HG02623 (cell line): ENCODE measurements around the gene KLRG1.

ENCODE experiments used
- ATAC-seq: cut with Tn5 transposase; IDR thresholded peaks from one replicate; pipeline ENCODE4 v1.9.1; 2021; ENCODE audit warnings: moderate library complexity; ENCODE audit not compliant: unreplicated experiment

KLRG1 gene

DNA sequence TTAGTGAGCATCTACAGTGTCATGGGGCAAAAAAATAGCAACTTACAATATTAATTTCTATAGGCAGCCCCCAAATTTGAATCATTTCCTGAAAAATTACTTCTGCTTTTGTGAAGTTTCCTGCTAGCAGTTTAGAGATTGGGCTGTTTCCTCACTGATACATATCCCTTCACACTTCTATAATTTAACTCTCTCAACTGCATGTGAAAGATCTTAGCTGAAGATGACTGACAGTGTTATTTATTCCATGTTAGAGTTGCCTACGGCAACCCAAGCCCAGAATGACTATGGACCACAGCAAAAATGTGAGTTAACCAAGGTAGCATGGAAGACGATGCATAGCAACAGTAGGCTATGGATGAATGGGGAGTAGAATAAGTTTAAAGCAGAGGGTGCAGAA, at the start of gene KLRG1:
Gene KLRG1, plus strand, starts transcription at position 134 of the 400 bp plus-strand sequence. Its CDS starts 90 bp downstream, at position 224.
- no peak for ATAC-seq

DNA sequence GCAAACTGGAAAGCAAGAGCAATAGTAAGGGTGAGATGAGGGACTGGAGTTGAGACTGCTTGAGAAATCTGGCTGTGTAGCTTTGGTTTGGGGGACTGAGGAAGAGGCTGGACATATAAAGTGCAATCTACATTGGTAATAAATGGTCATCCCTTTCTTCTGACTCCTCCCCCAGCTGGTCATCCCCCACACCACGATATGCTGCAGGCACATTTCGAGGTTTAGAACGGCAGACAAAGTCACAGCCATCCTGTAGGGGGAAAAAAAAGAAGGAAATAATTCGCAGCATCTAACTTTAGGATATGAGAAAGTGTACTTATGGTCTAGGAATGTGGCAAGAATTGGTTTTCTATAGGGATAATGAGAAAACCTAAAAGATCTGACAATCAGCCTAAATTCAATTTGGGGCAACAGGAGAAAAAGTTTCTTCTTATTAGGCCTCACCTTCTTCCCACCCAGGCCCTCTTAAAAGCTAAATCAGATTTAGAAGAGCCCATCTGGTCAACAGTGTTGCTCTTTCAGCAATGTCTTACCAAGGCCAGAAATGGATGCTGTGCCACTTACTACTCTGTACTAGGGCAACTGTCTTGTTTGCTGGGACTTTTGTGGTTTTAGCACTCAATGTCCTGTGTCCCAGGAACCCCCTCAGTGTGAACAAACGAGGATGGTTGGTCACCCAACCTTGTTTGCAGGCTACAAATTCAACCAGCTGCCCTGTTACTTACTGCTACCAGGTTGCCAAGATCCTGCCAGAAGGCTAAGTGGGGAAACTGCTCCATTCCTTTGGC, 47.5 kb upstream of the KLRG1 start:
- no peak for ATAC-seq

DNA sequence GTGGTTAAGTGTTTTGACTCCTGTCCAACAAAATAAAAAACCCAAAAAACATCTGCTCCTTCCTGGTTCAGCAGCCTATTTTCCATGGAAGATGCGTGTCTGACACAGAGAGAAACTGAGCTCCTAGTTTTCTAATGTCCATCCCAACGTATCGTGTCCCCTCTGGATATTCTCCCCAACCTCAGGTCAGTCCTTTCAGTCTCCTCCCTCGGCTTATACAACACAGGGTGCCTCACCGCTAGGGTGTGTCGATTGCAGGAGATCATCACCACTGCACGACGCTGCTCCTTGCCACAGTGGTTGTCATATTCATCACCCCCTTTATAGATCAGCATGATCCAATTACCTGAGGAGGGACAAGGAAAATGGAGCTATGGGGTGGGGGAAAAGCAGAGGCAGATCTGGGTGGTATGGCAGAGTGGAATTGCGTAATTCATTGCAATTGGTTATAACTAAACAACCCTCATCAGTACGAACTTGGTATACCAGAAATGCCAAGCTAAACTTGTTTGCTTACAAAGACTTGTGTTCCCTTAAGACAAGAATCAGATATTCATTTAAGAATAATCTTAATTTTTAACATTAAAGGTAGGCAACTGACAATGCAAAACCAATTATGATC, 45.7 kb upstream of the KLRG1 start:
- ATAC-seq, result no peak

DNA sequence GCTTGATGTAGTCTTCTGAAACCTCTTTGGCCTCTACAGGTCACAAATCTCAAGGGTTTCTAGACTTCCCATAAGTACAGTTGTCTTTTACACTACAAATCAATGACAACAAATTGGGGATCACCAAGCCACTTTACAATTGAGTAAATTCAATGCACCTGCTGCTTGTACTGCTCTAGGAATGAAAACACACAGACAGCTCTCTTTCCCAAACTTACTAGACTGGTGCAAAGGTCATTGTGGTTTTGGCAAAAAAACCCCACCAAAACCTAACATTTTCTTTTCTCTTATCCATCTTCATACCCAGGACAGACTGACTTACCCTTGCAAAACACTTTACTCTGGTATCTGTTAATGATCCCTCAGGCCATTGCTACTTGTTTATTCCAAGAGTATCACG, 42.6 kb upstream of the KLRG1 start:
- no peak for ATAC-seq

DNA sequence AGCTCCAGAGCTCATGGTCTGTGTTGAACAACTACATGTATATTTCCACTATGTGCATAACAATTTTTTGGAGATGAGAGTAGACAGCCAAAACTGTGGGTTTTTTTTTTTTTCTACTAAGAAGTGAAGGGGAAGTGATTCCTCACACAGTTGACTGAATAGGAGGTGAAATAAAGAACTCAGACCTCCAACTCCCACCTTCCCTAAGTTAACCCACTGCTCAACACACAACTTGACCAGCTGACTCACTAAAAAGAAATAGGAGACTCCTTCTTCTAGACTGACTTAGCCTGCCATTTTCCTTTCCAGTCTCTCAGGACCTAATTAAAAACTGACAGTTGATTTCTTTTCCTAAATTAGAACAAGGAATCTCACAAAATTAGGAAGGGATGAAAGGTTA, 41.6 kb upstream of the KLRG1 start:
- no peak for ATAC-seq

DNA sequence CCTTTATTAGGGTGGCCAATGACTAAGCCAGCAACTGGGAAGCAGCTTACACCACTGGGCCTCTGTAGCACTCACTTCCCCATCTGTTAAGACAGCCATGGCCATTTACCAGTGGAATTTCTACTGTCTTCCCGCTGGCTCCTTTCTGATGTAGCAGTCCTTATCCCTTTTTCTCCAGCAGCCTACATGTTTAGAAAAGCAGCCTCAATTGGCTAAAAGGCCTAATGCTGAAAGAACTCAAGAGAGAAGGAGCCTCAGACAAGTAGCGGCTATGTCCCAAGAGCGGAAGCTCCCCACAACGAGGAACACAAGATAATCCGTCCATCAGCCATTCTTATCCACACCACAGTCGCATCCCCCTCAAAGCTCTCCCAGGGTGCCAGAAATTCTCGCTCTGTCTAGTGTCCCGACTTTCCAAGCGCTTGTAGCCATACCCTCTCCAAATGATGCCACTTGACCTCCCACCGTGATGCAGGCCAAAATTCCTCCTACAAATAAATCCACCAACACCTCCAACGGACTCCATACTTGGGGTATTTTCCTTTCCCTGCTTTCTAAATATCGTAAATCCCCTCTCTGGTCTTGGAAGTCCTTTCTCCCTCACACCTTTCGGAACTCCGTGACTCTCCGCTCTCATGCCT, 40.5 kb upstream of the KLRG1 start:
- no peak for ATAC-seq

DNA sequence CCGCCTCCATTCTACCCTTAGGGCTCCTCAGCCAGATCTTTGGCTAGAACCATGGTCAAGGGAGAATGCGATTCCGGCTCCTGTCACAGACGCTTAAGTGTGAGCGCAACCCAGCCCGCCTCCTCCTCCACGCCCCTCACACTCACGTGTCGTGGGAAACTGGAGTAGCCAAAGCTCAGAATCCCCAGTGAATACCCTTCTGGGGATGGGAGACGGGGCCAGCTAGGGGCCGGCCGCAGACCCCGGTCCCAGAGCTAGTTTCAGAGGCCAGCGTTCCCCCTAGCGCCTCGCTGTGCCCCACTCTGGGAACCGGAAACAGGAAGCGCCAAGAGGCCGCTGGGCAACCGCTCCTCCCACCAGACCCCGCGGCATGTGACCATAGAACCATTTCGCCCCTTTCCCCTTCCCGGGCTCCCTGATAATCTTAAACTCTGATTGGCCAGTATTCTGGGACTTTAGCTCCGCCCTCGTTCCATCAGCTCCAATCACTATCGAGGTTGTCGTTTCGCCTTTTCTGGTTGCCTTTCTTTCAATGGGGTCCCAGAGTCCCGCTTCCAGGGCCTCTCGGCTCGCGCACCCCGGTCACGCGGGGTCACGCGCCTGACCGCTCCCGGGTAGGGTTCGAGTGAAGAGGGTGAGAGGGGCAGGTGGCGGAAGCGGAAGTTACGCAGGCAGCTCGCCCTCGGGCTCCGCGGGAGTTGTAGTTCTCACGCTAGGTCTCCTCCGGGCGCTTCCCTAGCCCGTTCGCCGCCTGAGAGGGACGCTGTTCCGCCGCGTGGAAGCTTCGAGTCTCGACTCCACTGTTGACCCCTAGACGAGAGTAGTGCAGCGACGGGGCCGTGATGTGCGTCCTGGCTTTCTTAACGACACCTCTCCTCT, 39.8 kb upstream of the KLRG1 start, which contains the start of gene M6PR:
Gene M6PR, minus strand, starts transcription at position 304 of the 879 bp plus-strand sequence. CDS start 3,241 bp downstream, outside the sequence.
- peak; percentile 80 for ATAC-seq

DNA sequence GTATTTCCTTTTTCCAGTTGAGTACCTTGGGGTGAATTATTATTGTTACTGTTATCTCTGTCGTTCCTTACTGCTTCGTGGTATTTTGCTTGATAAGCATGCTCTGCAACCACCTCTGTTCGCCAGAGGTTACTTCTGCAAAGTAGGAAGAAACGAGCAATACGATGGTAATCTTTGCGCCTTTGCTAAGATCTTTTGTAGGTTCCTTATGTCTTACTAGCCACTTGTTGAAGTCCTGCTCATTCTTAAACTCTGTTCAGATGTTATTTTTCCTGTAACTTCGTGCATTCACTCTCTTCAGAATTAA, 39.2 kb upstream of the KLRG1 start:
- peak; percentile 1 for ATAC-seq

DNA sequence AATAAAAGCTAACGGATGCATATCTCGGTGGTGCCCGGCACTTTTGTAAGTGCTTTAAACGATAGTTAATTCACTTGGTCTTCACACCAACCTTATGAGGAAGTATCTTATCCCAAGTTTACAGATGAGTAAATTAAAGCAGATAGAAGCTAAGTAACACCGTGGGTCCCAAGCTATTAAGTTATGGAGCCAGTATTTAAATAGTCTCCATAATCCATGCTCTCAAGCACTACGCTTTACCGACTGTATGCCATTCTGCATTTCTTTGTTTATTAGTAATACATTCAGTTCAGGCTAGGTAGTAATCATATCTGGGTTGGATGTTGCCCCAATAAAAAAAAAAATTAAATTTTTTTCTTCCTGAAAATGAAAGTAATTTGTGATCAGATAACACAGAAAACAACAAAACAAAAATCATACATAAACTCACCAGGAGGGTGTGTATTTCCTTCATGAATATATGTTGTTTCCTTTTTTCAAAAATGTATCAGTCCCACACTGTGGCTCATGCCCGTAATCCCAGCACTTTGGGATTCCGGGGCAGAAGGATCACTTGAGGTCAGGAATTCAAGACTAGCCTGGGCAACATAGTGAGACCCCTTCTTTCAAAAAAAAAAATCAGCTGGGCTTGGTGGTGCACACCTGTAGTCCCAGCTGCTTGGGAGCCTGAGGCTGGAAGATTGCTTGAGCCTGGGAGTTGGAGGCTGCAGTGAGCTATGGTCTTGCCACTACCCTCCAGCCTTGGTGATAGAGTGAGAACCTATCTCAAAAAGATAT, 38.5 kb upstream of the KLRG1 start:
- no peak for ATAC-seq

DNA sequence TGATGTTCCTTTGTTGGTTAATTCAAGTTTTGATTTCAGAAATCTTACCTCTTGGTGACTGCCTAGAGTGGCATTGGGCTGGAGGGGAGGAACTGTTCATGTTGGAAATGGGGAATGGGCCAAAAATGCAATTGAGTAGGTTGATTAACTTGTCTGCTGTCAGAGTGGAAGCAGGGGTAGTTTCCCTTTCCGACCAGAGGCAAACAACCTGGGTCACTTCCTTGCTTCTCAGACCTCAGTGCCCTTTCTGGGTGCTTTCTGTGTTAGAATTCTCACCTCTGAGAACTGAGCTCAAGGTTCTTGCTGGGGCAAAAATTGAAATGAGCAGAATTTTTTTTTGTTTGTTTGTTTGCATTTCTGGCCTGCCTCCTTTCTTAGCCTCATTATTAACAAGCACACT, 37.6 kb upstream of the KLRG1 start:
- ATAC-seq, result no peak

DNA sequence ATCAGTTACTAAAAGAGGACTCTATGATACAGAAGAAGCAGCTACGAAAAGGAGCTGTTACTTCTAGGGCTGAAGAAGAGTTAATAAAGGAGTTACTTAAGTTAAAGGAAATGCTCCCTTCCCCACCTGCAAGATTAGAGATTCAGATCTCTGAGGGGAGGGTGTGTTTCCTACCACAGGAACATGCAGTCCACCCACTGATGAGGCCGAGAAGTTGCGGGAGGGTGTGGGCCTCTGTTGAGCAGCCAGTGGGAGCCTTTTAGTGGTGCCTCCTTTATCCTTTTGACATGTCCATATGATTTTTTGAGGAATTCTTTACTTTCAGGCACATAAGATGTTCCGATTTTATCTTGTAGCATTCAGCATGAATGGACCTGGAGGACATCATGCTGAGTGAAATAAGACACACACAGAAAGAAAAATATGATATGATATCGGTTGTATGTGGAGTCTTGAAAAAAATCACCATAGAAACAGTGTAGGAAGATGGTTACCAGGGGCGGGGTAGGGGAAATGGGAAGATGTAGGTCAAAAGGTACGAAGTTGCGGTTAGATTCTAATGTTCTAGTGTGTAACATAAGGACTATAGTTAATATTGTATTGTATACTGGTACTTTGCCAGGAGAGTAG, 35.5 kb upstream of the KLRG1 start:
- no peak for ATAC-seq

DNA sequence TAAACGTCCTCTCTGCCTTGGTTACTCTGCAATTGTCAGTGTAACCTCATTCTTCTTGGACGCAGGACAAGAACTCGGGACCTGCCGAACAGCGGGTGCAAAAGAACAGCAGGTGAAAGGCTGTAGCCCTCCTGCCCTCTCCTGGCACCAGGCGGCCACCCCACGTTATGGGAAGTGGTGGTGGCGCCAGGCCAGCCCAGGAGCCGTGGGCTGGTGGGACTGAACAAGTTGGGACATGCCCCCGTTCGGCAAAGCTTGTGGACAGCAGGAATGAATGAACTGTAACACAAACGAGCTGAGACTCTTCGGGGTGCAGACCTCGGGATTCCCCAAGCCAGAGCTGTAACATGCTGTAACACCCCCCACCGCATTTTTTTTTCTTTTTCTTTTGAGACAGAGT, 33.3 kb upstream of the KLRG1 start:
- no peak for ATAC-seq

DNA sequence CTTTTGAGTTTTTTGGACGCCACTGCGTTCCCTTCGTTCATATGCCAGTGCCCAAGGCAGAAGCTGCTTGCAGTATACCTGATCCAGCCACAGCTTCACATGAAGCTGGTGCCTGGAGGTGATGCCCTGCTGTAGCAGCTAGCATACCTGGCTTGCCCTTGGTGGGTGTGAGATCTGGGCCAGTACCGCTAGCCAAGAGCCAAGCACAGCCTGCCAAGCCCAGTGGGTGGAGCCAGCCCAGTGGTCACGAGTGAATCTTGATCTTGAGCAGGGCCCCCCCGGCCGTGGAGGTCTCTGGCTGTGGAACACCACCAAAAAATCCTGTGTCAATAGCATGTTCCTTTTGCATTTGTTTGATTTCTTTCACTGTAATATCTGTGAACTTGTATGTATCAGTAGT, 32.6 kb upstream of the KLRG1 start:
- ATAC-seq, result no peak

DNA sequence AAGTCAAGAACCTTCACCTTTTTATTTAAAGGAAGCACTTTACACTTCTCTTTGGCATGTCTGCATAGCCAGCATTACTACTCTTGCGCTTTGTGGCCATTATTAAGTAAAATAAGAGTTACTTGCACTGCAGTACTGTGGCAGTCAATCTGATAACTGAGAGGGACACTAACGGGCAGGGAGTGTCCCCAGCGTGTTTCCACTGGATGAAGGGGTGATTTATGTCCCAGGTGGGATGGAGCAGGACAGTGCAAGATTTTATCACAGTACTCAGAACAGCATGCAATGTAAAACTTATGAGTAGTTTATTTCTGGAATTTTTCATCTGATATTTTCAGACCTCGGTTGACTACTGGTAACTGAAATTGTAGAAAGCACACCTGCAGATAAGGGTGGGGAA, 31.8 kb upstream of the KLRG1 start:
- no peak for ATAC-seq

DNA sequence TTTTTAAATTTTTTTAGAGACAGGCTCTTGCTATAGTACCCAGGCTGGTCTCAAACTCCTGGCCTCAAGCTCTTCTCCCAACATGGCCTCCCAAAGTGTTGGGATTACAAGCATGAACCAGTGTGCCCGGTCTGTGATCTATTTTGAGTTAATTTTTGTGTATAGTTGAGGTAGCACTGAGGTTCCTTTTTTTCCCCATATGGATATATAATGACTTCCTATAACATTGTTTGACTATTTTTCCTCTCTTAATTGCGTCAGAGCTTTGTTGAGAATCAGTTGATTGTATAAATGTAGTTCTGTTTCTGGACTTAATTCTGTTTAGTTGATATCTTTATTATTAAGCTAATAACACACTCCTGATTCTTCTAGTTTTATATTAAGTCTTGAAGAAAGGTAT, 31.3 kb upstream of the KLRG1 start:
- ATAC-seq, result no peak

DNA sequence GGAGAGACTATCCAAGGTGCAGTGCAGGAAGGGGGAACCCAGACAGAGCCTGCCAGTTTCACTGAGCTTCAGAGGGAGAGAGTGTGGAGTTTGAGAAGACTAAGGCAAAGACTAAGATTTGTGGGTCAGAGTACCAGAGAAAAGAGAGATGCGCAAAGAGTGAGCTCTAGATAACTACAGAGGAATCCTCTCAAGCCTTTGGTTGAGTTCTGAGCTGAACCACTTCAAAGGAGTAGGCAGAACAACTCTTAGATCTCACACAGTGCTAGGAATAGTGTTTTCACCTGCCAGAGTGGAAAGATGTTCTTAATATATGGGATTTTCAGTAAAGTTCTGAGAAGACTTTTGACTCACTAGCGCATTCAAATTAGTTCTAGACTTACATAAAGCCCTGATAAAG, 29.2 kb upstream of the KLRG1 start:
- no peak for ATAC-seq

DNA sequence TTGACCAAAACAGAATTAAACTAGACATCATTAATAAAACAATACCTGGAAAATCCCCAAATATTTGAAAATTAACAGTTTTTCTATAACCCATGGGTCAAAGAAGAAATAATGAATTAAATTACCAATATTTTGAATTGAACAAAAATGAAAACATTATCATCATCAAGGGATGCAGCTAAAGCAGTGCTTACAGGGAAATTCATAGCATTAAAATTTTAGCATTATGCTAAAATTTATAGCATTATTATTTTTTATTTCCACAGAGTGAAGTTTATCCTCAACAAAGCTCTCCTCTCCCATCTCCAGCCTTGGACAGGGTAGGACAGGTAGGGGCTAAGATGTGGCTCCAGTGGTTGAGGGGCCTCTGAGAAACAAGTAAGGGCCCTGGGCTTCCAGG, 20.6 kb upstream of the KLRG1 start:
- ATAC-seq, result no peak

DNA sequence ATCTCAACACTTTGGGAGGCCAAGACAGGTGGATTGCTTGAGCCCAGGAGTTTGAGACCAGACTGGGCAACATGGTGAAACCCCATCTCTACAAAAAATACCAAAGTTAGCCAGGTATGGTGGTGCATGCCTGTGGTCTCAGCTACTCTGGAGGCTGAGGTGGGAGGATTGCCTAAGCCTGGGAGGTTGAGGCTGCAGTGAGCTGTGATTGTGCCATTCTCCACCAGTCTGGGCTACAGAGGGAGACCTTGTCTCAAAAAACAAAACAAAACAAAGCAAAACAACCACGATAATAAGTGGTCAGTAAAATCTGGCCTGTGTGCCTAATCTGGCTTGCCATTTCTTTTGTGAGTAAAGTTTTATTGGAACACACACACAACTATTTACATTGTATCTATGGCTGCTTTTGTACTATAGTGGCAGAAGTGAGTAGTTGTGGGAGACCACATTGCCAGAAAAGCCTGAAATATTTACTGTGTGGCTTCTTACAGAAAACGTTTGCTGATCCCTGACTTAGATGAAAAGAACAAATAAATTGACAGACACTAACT, 19.4 kb upstream of the KLRG1 start:
- no peak for ATAC-seq

DNA sequence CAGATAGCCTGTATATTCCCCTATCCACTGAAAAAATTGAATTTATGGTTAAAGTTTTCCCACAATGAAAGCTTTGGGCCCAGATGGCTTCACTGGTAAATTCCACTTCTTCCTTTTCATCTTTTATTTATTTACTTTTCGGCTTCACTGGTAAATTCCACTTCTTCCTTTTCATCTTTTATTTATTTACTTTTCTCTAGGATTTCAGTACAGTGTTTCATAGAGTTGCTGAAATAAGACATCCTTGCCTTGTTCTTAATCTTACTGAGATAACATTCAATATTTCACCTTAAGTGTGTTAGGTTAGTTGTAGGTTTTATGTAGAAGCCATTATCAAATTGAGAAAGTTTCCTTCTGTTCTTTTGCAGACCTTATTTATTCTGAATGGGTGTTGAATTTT, 18.9 kb upstream of the KLRG1 start:
- ATAC-seq, result no peak

DNA sequence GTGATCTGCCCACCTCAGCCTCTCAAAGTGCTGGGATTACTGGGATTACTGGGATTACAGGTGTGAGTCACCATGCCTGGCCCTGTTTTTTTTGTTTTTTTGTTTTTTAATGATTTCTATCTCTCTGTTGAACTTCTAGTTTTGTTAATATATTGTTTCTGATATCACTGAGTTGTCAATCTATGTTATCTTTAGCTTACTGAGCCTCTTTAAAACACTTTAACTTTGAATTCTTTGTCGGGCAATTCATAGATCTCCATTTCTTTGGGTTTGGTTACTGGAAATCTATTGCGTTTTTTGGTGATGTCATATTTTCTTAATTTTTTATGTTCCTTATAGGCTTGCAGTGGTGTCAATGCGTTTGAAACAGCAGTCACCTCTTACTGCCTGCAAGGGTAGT, 9.2 kb upstream of the KLRG1 start:
- no peak for ATAC-seq
